VCaP (cell line): ENCODE measurements around the gene PNMA8A.

ENCODE experiments used
- H3K27ac ChIP-seq: fragments of 450-650 bp; 2 replicates; pipeline ENCODE4 v1.5.1; 2017
- TF ChIP-seq, protein P1 (sequence below): fragments of 450-650 bp; conservative IDR thresholded peaks from 2 replicates; pipeline ENCODE4 v1.5.1; 2017; ENCODE audit warnings: mild to moderate bottlenecking, moderate library complexity

Gene PNMA8A

DNA sequence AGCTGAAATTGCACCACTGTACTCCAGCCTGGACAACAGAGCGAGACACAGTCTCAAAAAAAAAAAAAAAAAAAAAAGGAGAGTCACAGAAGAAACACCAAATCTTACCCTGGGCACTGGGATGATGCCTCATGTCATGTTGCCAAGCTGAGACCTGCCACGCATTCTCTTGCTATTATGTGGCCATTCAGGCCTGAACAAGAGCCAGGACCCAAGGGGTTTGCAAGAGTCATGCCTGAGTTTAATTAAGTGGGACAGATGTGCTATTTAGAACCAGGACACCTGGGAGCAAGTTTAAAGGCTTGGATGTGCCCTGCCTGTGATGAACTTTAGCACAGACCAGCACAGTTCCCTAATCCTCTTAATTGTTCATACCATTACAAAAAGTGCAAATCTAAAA, 9.8 kb downstream of the PNMA8A start:
- TF ChIP-seq, protein P1, sequence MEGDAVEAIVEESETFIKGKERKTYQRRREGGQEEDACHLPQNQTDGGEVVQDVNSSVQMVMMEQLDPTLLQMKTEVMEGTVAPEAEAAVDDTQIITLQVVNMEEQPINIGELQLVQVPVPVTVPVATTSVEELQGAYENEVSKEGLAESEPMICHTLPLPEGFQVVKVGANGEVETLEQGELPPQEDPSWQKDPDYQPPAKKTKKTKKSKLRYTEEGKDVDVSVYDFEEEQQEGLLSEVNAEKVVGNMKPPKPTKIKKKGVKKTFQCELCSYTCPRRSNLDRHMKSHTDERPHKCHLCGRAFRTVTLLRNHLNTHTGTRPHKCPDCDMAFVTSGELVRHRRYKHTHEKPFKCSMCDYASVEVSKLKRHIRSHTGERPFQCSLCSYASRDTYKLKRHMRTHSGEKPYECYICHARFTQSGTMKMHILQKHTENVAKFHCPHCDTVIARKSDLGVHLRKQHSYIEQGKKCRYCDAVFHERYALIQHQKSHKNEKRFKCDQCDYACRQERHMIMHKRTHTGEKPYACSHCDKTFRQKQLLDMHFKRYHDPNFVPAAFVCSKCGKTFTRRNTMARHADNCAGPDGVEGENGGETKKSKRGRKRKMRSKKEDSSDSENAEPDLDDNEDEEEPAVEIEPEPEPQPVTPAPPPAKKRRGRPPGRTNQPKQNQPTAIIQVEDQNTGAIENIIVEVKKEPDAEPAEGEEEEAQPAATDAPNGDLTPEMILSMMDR: no peak
- H3K27ac ChIP-seq: no peak overlapping the region

DNA sequence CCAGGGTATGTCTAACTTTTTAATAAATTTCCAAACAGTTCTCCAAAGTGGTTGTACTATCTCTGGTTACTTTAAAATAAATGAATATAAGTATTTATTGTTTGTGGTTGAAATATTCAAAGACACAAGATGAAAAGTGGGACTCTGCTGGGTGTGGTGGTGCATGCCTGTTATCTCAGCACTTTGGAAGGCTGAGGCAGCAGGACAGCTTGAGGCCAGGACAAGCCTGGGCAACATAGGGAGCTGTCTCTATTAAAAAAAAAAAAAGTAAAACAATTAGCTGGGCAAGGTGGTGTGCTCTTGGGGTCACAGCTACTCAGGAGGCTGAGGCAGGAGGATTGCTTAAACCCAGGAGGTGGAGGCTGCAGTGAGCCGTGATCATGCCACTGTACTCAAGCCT, 10.4 kb downstream of the PNMA8A start:
- TF ChIP-seq, protein P1: no peak
- H3K27ac ChIP-seq: no peak overlapping the region

DNA sequence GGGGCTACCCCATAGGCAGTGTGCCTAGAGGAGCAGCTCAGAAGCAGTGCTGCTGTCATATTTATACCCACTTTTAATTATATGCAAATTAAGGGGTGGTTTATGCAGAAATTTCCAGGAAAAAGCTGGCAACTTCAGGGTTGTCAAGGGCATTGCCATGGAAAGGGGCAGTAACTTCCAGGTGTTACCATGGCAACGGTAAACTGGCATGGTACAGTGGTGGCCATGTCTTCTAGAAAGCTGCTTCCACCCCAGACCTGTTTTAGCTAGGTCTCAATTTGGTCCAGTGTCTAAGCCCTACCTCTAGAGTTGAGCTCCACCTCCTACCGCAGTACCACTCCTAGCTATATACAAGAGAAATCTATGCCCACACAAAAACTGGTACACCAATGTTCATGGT, 11.3 kb downstream of the PNMA8A start:
- TF ChIP-seq, protein P1: no peak
- H3K27ac ChIP-seq: no peak overlapping the region

GRCh38 chr19:46456930-46457329, 14.4 kb downstream of the PNMA8A start:
- no peak overlapping the region for H3K27ac ChIP-seq

DNA sequence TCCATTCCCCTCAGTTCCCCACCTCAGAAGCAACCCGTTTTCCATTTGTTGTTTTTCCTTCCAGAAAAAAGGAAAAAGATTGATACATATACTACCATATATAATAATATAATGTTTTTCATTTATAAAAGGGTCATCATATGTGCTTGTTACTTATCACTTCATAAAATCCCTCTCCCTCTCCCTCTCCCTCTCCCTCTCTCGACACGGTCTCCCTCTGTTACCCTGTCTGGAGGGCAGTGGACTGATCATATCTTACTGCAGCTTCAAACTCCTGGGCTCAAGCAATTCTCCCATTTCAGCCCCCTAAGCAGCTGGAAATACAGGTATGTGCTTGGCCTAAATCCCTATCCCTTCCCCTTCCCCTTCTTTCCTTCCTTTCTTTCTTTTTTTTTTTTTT, 17.1 kb downstream of the PNMA8A start:
- no peak overlapping the region for H3K27ac ChIP-seq
- TF ChIP-seq, protein P1: no peak

More at GRCh38 chr19:46456930-46457329, 14.4 kb downstream of the PNMA8A start:
- TF ChIP-seq, protein P1: no peak

- no peak overlapping the region for H3K27ac ChIP-seq
- TF ChIP-seq, protein P1: no peak
Observed at GRCh38 chr19:46453661-46454060, 17.7 kb downstream of the PNMA8A start.

DNA sequence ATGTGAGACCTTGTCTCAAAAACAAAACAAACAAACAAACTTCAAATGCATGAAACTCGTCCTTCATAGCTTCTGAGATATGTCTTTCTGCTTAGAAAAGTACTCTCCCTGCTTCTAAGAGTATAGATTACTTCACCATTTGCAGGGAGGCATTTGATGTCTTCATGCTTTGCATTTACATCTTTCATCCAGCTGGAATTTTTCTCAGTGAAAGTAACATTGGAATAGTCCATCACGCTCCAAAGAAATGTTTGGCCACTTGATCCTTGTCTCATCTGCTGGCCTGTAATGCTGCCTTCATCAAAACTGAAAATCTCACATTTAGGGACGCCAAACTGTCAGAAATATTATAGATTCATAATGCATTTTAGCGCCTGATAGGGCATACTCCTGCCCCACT, 19.2 kb downstream of the PNMA8A start:
- H3K27ac ChIP-seq: no peak overlapping the region
- TF ChIP-seq, protein P1: no peak

GRCh38 chr19:46451352-46451751, 20.0 kb downstream of the PNMA8A start:
- TF ChIP-seq, protein P1: no peak
- no peak overlapping the region for H3K27ac ChIP-seq
